Activated T-cell treated with anti-CD3 and anti-CD28 coated beads, Interleukin-2, amount 50 U/mL, for 4 hours (primary cell): ENCODE measurements around the gene SCGB1D2. TPM values are rescaled to one million over a fixed set of nuclear protein-coding genes. Genes with fewer than 3 reads are reported as not detected.

ENCODE experiments used
- ATAC-seq, 2 donors: fragments of 200-7000 bp; cut with Tn5 transposase; one replicate each; pipeline ENCODE4 v1.10.0; 2021
- DNase-seq: peaks from one replicate; pipeline ENCODE4 v3.0.0-alpha.2; 2020
- H3K27me3 Mint-ChIP-seq: one replicate; pipeline ENCODE4 v1.8.0; 2021; ENCODE audit warnings: low read depth, mixed read lengths
- H3K36me3 Mint-ChIP-seq: one replicate; pipeline ENCODE4 v1.8.0; 2022; ENCODE audit warnings: mixed read lengths; ENCODE audit not compliant: insufficient read depth
- H3K4me1 Mint-ChIP-seq: one replicate; pipeline ENCODE4 v1.8.0; 2021; ENCODE audit warnings: low read depth, mixed read lengths
- H3K4me3 Mint-ChIP-seq: one replicate; pipeline ENCODE4 v1.8.0; 2021; ENCODE audit warnings: mild to moderate bottlenecking, moderate library complexity, mixed read lengths
- H3K9me3 Mint-ChIP-seq: one replicate; pipeline ENCODE4 v1.8.0; 2021; ENCODE audit warnings: mixed read lengths
- total RNA-seq, 3 donors: library from RNA; stranded (reverse); gene quantifications; one replicate each; pipeline ENCODE4 v1.2.1, GENCODE V29; 2021

Gene SCGB1D2
- total RNA-seq, 3 donors from 2014 or later, result not detected

GRCh38 chr11:62273789-62274275 lies 31.8 kb downstream of the SCGB1D2 start:
- H3K27me3 Mint-ChIP-seq, result peaks cover 3% of the 10 kb centered on the region
- no peak overlapping the region for H3K4me3 Mint-ChIP-seq
- no peaks in the 10 kb centered on the region for H3K36me3 Mint-ChIP-seq
- DNase-seq (no peak), ATAC-seq (no peak)
- H3K4me1 Mint-ChIP-seq, result no peaks in the 10 kb centered on the region
- no peaks in the 10 kb centered on the region for H3K9me3 Mint-ChIP-seq

- DNase-seq, result no peak
- Mint-ChIP-seq H3K9me3 (no peaks in the 10 kb centered on the region), H3K4me3 (no peak overlapping the region), H3K27me3 (peaks cover 4% of the 10 kb centered on the region), H3K36me3 (no peaks in the 10 kb centered on the region), H3K4me1 (no peaks in the 10 kb centered on the region)
- ATAC-seq, result no peak
Observed at GRCh38 chr11:62280452-62280851, 38.4 kb downstream of the SCGB1D2 start.

Other genes with a start within 250 kb of the SCGB1D2 start
- gene INCENP, start 118.2 kb upstream of the SCGB1D2 start, total RNA-seq, result 10 to 100 TPM; 29.9 to 36.3 (median 32.8) TPM
- gene SCGB1D1, start 52.0 kb upstream of the SCGB1D2 start, total RNA-seq, result not detected
- gene SCGB2A1, start 33.6 kb upstream of the SCGB1D2 start, total RNA-seq, result not detected
- gene SCGB2A2, start 27.9 kb downstream of the SCGB1D2 start, total RNA-seq, result not detected
- gene SCGB1D4, start 56.8 kb downstream of the SCGB1D2 start, total RNA-seq, result not detected
- 1 to 10 TPM; 3.1 to 4.5 (median 4.2) TPM for gene ASRGL1, start 95.2 kb downstream of the SCGB1D2 start, total RNA-seq
- 1 to 10 TPM in 1 of 3 donors, under 1 TPM in 2; 0.61 to 1.1 (median 0.87) TPM for gene SCGB1A1, start 176.8 kb downstream of the SCGB1D2 start, total RNA-seq